G401.6 (cell line): ENCODE data around the gene OR2AE1.

Experiments
- FAIRE-seq: peaks from 2 replicates; lab custom pipeline; 2012; peaks lifted over from hg19 to GRCh38; lab: Jason Lieb, UNC

Gene OR2AE1

DNA sequence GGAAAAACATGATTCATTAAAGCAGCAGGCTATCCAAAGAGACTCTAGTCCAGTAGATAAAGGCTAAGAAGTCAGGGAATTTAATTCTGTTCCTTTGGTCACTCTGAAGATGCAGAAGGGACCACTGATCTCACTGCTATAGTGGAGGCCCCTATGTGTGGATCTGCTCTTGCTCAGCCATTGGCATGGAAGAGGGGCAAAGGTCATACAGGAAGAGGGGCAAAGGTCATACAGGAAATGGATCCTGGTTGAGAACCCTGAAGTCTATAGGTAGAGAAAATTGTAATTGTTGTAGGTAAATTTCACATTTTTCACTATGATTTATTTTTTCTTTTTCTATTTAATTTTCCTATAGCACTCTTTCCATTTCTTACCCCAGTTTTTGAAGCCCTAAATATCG is 21.6 kb downstream of the OR2AE1 start:
- FAIRE-seq, result no peak

DNA sequence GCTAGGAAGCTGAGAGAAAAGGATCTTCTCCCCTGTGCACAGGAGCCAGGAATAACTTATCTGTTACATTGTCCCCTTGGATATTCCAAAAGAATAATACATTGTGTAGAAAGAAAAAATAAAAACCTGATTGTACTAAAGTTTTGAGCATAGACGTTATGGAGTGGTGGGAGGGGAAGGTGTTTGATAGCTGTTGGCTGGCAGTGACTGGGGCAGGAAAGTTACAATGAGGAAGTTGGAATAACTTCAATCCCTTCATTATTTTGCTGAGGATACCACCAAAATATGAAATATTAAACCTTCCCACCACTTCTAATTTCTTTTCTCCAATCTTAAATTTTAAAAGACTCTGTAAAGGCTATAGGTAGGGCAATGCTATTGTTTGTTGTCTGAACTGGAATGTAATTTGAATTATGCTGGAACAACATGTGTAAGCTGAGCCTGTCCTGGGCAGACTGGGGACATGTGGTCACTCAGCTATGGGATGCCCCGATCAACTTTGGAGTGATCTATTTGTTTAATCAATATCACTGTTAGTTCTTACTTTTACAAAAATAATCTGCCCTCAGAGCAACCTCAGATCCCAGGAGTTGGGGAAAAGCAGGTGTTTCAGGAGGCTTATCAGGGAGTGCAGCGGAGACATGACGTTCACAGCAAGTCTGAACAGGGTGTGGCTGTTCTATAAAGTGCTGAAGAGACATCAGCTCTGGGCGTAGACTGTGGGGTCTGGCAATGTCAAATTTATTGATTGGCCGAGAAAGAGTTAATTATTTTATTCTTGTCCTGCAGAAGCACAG is 28.2 kb downstream of the OR2AE1 start:
- FAIRE-seq, result no peak

DNA sequence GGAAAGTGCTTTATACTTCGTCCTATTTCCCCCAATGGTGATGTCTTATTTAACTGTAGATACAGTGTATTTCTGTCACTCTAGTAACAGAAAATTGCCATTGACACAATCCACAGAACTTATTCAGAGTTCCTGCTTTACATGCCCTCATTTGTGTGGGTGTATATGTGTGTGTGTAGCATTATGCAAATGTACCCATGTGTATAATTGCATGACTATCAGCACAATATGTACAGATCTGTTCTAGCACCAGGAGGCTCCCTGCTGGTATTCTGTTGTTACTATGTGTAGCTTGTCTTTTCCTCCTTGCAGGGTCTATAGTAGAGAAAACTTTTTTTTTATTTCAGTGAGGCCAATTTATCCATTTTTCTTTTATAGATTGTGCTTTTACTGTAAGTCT is 32.5 kb downstream of the OR2AE1 start:
- no peak for FAIRE-seq

DNA sequence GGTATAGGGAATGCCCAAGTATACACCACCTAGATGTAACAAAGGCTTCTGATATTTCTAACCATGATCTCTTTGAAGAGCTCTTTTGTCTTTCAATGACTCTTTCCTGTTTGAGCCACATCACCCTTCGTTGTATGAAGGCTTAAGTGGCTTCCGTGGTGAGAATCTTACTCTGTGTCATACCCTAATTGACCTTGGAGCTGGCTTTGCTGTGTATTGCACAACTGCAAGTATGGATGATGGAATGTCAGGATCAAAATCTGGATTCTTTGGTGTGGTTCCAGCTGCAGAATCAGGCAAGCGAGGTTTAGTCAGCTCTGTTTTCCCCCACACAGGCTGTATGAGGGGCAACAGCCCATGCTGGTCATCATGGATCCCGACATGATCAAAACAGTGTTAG is 33.0 kb downstream of the OR2AE1 start:
- no peak for FAIRE-seq

DNA sequence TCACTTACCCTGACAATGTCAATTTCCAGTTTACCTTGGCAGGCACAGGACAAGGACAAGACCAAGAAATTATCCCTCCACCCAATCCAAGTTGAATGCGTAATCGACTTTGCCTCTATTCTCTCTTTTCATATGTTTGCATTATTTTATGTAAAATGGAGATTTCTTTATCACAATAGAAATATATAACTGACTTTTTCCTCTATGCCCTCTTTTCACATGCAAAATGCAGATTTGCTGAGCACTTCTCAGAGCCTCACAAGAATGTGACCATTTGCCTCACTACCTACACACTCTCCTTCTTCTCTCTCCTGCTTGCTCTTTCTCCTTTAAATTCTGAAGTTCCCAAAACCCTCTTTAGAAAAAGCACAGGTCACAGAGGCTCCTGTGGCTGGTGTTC is 33.9 kb downstream of the OR2AE1 start:
- no peak for FAIRE-seq

DNA sequence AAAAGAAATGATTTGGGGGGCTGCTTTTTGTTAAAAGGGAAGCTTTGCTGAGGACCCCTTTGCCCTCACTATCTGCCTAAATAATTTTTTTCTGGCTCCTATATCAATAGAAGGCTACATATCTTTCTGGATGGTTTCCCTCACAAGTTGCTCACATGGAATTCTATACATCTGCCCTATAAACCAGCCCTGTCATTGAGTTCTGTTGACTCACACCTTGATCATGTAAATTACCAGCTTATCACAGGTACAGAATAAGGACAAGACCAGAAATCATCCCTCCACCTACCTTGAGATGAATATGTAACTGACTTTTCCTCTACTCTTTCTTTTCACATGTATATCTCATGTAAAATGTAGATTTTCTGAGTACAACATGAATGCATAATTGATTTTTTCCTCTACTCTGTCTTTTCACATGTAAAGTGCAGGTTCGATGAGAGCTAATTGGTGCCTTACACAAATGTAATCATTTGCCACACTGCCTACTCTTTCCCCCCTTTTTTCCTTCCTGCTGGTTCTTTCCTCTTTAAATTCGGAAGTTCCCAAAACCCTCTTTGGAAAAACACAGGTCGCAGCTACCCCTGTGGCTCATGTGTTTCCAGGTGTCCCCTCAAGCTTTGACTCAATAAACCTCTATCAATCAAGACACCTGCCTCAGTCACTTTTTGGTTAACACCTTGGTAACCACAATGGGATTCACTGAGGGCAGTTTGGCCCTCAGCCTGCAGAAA is 36.5 kb downstream of the OR2AE1 start:
- FAIRE-seq, result no peak

DNA sequence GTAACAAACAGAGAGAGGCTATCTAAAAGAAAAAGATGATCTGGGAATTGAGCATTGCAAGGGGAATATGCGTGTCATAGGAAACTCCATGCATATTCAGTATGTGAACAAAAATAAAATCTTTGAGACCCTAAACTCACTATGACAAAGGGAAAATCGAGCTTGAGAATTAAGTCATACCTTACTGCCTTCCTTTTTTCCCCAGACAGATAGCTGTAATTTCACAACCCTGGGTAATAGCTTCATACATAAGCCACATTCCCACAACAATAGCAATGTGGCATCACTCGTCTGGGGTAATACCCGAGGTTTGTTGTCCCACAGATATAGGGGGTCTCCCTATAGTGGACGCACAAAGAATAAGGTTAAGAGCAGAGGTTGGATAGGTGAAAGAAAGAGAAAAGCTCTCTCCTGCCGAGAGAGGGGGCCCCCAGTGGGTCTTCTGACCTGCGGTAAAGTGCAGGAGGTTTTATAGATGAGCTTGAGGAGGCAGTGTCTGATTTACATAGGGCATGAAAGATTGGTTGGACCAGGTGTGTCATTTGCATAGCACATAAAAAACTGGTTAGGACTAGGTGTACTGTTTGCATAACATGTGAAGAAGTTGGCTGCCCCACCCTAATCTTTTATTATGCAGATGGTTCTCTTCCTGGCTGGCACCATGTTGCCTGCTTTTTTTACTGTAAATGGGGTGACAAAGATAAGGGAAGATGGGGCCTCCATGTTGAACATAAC is 37.4 kb downstream of the OR2AE1 start:
- FAIRE-seq, result no peak

DNA sequence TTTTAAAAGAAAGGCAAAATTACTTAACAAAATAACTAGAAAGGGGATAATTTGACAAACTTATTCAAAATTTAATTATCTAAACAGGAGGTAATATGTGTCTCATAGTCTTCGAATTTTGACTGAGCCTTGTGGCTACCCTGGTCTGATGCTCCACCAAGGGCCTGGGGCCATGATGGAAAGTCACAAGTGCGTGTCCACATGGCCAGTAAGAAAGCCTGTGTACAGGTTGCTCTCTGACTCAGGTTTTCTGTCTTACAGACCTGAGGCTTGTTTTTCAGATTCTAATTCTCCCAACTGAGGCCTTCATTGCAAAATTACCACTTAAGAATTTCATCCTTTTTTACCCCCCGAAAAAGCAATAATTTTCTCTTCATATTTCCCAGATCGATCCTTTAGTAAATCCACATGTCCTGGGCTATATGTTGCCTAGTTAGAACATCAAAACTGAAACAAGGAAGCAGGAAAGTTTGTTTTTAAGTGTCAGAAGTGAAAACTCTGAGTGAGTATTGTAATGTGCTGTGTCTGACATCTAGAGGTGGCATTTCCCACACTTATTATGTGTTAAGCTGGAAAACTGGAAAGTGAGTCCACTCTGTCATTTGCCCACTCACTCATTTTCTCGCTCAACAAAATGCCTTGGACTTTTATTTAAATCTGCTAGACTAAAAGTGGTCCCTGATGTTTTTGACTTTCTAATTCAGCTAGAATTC is 39.0 kb downstream of the OR2AE1 start:
- FAIRE-seq, result no peak

DNA sequence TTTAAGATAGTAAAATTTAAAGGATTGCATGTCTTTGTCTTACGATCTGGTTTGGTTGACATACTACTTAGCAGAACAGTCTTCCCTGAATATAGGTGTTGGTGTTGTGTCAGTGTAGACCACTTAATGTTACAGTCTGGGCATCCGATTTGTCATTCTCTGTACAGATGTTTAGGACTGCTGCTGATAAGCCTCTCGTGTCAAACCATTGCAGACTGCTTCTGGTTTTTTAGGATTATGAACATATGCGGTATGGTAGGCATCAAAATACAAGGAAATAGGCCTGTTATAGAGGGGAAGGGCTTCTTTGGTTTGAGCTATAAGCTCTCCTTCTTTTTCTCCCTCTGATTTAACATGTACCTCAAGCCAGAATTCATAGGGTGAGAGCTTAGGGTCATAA is 41.6 kb downstream of the OR2AE1 start:
- no peak for FAIRE-seq

DNA sequence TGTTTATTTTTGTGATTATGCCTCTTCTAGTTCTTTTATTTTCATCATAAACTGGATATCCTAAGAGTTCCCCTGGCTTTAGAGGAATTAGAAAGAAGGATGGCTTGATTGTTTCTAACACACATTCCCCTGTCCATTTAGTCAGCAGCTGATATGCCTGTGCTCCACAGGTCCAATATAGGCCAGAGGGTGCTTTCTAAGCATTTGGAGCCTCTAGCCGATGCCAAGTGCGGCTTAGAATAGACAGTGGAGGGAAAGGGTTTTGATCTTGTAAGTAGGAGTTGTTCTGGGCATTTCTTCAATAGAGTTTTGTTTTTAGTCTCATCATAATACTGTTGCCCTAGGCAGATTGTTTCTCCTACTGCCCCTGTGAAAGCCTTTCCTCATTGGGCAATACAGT is 42.5 kb downstream of the OR2AE1 start:
- no peak for FAIRE-seq

DNA sequence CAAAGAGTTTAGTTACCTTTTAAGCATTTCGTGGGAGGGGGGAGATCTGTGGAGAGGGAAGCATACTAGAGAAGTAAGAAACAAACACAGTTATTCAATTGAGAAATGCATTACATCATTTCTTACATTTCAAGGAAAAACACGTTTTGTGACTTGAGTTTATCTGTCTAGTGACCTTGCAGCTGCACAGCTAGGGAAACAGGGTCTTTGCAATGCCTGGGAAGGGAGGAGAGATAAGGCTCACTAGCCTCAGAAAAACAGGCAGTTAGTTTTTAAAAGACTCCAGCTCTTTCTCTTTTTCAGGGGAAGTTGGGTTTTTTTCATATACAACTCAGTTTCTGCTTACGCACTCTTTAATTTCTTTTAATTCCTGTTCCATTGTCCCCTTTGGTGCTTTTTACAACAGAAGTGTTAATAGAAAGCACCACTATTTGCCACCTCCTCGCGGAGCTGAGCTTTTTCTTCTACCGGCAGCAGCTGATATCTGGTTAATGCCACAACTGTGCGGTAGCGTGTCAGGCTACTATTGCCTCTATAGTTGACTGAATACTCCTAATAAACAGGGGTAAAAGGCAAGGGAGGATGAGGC is 43.5 kb downstream of the OR2AE1 start:
- FAIRE-seq, result no peak

DNA sequence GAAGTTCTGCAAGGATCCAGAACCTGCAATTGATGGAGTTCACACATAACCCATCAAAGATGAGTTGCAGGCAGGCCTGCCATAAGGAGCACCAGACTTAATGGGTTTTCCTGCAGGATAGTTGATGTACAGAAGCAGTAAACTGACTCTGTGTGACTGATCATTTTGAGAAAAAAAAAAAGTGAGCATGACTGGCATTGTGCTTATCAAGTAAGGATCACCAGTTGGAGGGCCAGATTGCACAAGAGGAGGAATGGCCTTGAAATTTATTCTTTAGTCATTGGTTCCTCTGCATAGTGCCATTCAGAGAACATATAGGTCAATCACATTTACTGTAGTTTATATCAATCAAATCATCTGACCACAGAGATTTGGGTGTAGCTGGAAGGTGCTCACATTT is 45.2 kb downstream of the OR2AE1 start:
- no peak for FAIRE-seq

DNA sequence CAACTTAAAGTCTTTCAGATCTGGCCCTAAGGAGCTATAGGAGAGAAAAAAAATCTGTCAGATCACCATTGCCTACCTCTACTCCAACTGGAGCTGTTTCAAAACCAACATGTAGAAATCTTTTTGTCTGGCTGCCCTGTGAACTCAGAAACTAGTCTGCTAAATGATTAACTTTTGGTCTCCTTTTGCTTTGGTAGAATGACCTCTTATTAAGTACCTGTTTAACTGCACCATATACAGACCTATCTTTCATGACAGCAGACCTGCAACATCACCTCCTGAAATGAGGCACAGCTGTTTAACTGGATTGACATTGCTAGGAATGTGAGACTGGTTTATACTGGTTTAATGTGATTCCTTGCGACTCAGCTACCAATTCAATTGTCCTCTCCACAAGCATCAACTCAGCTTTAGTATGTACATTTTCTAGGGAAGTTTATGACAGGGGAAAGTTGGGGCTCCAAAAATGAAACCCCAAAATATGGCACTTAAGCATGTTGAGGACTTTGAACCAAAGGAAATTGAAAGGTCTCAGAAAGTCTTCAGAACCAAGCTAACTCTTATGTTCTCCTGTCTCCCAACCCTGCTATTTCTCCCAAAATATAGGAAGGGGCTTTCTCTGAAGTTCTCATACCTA is 47.2 kb downstream of the OR2AE1 start:
- FAIRE-seq, result no peak

DNA sequence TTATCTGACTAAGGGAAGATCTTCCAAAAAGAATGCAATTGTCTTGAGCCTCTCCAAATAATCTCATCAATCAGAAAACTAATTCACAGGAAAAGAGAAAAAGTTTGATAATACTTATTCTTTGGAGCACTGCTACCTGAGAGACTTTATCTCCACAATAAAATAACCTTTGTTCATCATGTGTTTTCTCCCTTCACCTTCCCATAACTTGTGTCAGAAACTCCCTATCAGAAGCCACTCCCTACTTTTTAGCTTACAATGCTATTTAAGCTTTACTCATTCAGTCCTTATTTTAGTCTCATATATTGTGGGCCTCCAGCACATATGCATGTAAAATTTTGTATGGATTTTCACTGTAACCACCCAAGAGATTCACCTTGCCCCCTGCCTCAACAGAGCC is 48.0 kb downstream of the OR2AE1 start:
- no peak for FAIRE-seq

DNA sequence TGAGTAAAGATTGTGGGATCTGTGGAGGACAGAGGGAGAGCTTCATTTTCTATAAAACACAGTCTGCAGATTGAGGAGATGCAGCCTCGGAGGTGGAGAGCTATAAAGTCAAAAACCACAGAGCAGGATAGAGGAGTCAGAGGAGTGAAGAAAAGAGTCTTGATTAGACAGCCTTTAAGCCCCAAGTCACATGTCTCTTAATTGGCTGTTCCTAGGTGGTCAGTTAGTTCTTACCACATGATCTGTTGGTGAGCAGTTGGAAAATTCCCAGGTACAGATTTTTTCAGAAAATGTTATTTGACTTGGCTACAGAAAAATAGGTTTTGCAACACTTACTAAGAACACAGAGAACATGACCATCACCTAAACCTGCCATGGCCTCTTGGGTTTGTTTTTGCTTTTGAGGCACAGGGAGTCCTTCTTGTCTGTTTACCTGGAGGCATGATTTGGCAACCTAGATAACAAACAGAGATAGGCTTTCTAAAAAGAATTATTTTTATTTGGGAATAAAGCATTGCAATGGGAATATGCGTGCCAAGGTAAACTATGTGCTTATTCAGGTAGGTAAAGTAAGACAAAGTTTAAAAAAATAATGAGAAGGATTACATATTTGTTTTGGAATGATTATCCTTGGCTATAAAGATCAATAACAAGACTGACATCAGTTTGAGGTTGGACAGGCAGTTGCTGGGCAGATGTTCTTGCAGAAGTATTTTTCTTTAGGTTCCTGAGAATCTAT is 49.6 kb downstream of the OR2AE1 start:
- FAIRE-seq, result no peak
